Heart left ventricle (tissue), 13 donors: ENCODE measurements around the gene C2CD2L.
"Not testable (repeated sequence)": the region's sequence is repeated elsewhere in the genome, so short reads cannot be mapped to it uniquely, and the experiment has no call there.

ENCODE experiments used
- CTCF ChIP-seq, 12 donors: fragments of 200-600 bp; sonication (generic) in 4 of 12; IDR thresholded peaks; one replicate each; pipeline versions ENCODE4 v1.5.0 to v1.8.0; 2018 to 2022; ENCODE audit warnings: antibody characterized with exemption in 12 of 12, mild to moderate bottlenecking in 5 of 12
- POLR2A ChIP-seq, 2 donors: fragments of 450-650 bp; IDR thresholded peaks; one replicate each; pipeline ENCODE4 v1.6.1; 2017; ENCODE audit warnings: antibody characterized with exemption in 2 of 2, mild to moderate bottlenecking in 2 of 2, moderate library complexity in 2 of 2
- donor health status: ischemic (EF 13 %, LVEDD 7.1; RV severe dilation, severe dysfunction).
- donor health status: DM: no; HTN: yes; CAD: no.
- donor health status: DM: no; HTN: no; CAD: no.
- donor health status: ischemic (EF 25% LVEDD 6.9; RV normal size, moderate dysfunction).
- donor health status: ischemic (EF 25% LVEDD 5.7; RV mildly dilated, moderate dysfunction).
- donor health status: ischemic (EF 35%, LVEDD 5.7; RV mildly dilated, moderate dysfunction).
- donor health status: nonischemic (EF 11% LVEDD 7.7; RV severe dilation, severe dysfunction).
- donor health status: DM: yes; HTN: yes; CAD: no.
- donor health status: PGD.
- donor health status: ischemic (EF 29% LVEDD 5.4; RV normal size, mild dysfunction).
- donor health status: nonischemic (EF 23%, LVEDD 6.1; RV moderate dilation, normal function).

GRCh38 chr11:119139276-119139675 lies 32.1 kb downstream of the C2CD2L start:
- not testable (repeated sequence) for TF ChIP-seq CTCF, POLR2A (IDR thresholded peaks at IDR 0.05)
